Measurements from ENCODE around the gene ADGRG6. TPM values are rescaled to one million over a fixed set of nuclear protein-coding genes. Genes with fewer than 3 reads are reported as not detected.

The ADGRG6 gene
- total RNA-seq, 4 donors from 2014 or later: 56.6 to 147 (median 69.1) TPM

- Histone ChIP-seq H3K4me3 (no peak overlapping the region), H3K9me3 (no peaks in the 10 kb centered on the region), H3K36me3 (peaks cover 11% of the 10 kb centered on the region), H3K27ac (no peak overlapping the region), H3K27me3 (no peaks in the 10 kb centered on the region), H3K4me1 (no peaks in the 10 kb centered on the region)
- TF ChIP-seq POLR2A (IDR thresholded peaks at IDR 0.05) (no peak), EP300 (IDR thresholded peaks at IDR 0.05) (no peak), POLR2AphosphoS5 (IDR thresholded peaks at IDR 0.05) (no peak), CTCF (IDR thresholded peaks at IDR 0.05) (no peak)
- no peak for DNase-seq (ENCODE audit: low spot score in 2 of 2)
Observed at GRCh38 chr6:142429195-142429594, 127.4 kb downstream of the ADGRG6 start.

GRCh38 chr6:142433419-142433818, 131.6 kb downstream of the ADGRG6 start:
- TF ChIP-seq POLR2A (IDR thresholded peaks at IDR 0.05) (no peak), EP300 (IDR thresholded peaks at IDR 0.05) (no peak), CTCF (IDR thresholded peaks at IDR 0.05) (no peak), POLR2AphosphoS5 (IDR thresholded peaks at IDR 0.05) (no peak)
- DNase-seq (ENCODE audit: low spot score in 2 of 2): no peak
- H3K27ac ChIP-seq: no peak overlapping the region
- no peaks in the 10 kb centered on the region for H3K27me3 ChIP-seq
- H3K36me3 ChIP-seq: peaks cover 2% of the 10 kb centered on the region
- no peaks in the 10 kb centered on the region for H3K4me1 ChIP-seq
- H3K9me3 ChIP-seq: no peaks in the 10 kb centered on the region
- no peak overlapping the region for H3K4me3 ChIP-seq
- WGBS: 86% methylated on average over 4 of the region's 4 CpGs

- H3K36me3 ChIP-seq: no peaks in the 10 kb centered on the region
- TF ChIP-seq POLR2A (IDR thresholded peaks at IDR 0.05) (no peak), CTCF (IDR thresholded peaks at IDR 0.05) (no peak), POLR2AphosphoS5 (IDR thresholded peaks at IDR 0.05) (no peak), EP300 (IDR thresholded peaks at IDR 0.05) (no peak)
Observed at GRCh38 chr6:142438898-142439297, 137.1 kb downstream of the ADGRG6 start.

GRCh38 chr6:142440600-142441293, 138.9 kb downstream of the ADGRG6 start:
- no peaks in the 10 kb centered on the region for H3K4me1 ChIP-seq
- H3K36me3 ChIP-seq: no peaks in the 10 kb centered on the region
- no peaks in the 10 kb centered on the region for H3K27me3 ChIP-seq
- H3K9me3 ChIP-seq: no peaks in the 10 kb centered on the region
- DNase-seq (ENCODE audit: low spot score in 2 of 2): no peak
- no peak for TF ChIP-seq EP300 (IDR thresholded peaks at IDR 0.05)
- no peak for TF ChIP-seq POLR2AphosphoS5 (IDR thresholded peaks at IDR 0.05)
- TF ChIP-seq CTCF (IDR thresholded peaks at IDR 0.05): no peak
- no peak for TF ChIP-seq POLR2A (IDR thresholded peaks at IDR 0.05)
- WGBS: 72% methylated on average over 4 of the region's 4 CpGs
- H3K4me3 ChIP-seq: no peak overlapping the region
- H3K27ac ChIP-seq: no peak overlapping the region

More at GRCh38 chr6:142438898-142439297, 137.1 kb downstream of the ADGRG6 start:
- Histone ChIP-seq H3K9me3 (no peaks in the 10 kb centered on the region), H3K27me3 (no peaks in the 10 kb centered on the region), H3K27ac (no peak overlapping the region), H3K4me1 (no peaks in the 10 kb centered on the region), H3K4me3 (no peak overlapping the region)
- no peak for DNase-seq (ENCODE audit: low spot score in 2 of 2)
- WGBS: 88% methylated on average over 1 of the region's 1 CpG

GRCh38 chr6:142441716-142442115, 139.9 kb downstream of the ADGRG6 start:
- Histone ChIP-seq H3K27me3 (no peaks in the 10 kb centered on the region), H3K4me1 (no peaks in the 10 kb centered on the region), H3K36me3 (no peaks in the 10 kb centered on the region), H3K27ac (no peak overlapping the region), H3K9me3 (no peaks in the 10 kb centered on the region), H3K4me3 (no peak overlapping the region)
- 83% methylated on average over 3 of the region's 3 CpGs for whole genome bisulfite sequencing
- no peak for DNase-seq (ENCODE audit: low spot score in 2 of 2)
- TF ChIP-seq POLR2AphosphoS5 (IDR thresholded peaks at IDR 0.05) (no peak), CTCF (IDR thresholded peaks at IDR 0.05) (no peak), EP300 (IDR thresholded peaks at IDR 0.05) (no peak), POLR2A (IDR thresholded peaks at IDR 0.05) (no peak)

All from suprapubic skin (tissue), 4 donors.